Measurements from ENCODE around the gene IGLL5.

IGLL5 gene

GRCh38 chr22:22877523-22878210 lies 9.9 kb upstream of the IGLL5 start:
- no peaks in the 10 kb centered on the region for H3K27me3 ChIP-seq (ENCODE audit: control insufficient read depth, low read length)
- H3K4me1 ChIP-seq (ENCODE audit: control insufficient read depth, low read length) = no peaks in the 10 kb centered on the region
- no peak for TF ChIP-seq CTCF (IDR thresholded peaks at IDR 0.05; ENCODE audit: low read depth, low read length, poor library complexity, severe bottlenecking)
- no peak for TF ChIP-seq EZH2phosphoT487 (IDR thresholded peaks at IDR 0.05; ENCODE audit: borderline replicate concordance, low read length)
- no peaks in the 10 kb centered on the region for H3K9me3 ChIP-seq (ENCODE audit: control insufficient read depth, insufficient read depth, low read length)
- no peak overlapping the region for H3K4me2 ChIP-seq (ENCODE audit: low read length)
- no peaks in the 10 kb centered on the region for H4K20me1 ChIP-seq (ENCODE audit: control insufficient read depth, insufficient read depth, low read depth, low read length)
- H3K27ac ChIP-seq (ENCODE audit: low read depth, low read length) = no peak overlapping the region
- H3F3A ChIP-seq (ENCODE audit: control insufficient read depth, insufficient read depth) = no peaks in the 10 kb centered on the region
- no peaks in the 10 kb centered on the region for H3K9me2 ChIP-seq (replicated peaks; ENCODE audit: control insufficient read depth, low read length)
- H3K4me3 ChIP-seq (ENCODE audit: low read length) = no peak overlapping the region
- H3K79me2 ChIP-seq (ENCODE audit: control insufficient read depth, low read length) = no peaks in the 10 kb centered on the region
- no peaks in the 10 kb centered on the region for H3K36me3 ChIP-seq (ENCODE audit: control insufficient read depth, low read length)

GRCh38 chr22:22878211-22878570 lies 9.4 kb upstream of the IGLL5 start:
- H3K79me2 ChIP-seq (ENCODE audit: control insufficient read depth, low read length) = no peaks in the 10 kb centered on the region
- no peaks in the 10 kb centered on the region for H3K9me3 ChIP-seq (ENCODE audit: control insufficient read depth, insufficient read depth, low read length)
- no peaks in the 10 kb centered on the region for H3K4me1 ChIP-seq (ENCODE audit: control insufficient read depth, low read length)
- TF ChIP-seq EZH2phosphoT487 (IDR thresholded peaks at IDR 0.05; ENCODE audit: borderline replicate concordance, low read length) = no peak
- TF ChIP-seq CTCF (IDR thresholded peaks at IDR 0.05; ENCODE audit: low read depth, low read length, poor library complexity, severe bottlenecking) = no peak
- H3K9me2 ChIP-seq (replicated peaks; ENCODE audit: control insufficient read depth, low read length) = no peaks in the 10 kb centered on the region
- H4K20me1 ChIP-seq (ENCODE audit: control insufficient read depth, insufficient read depth, low read depth, low read length) = no peaks in the 10 kb centered on the region
- no peaks in the 10 kb centered on the region for H3K36me3 ChIP-seq (ENCODE audit: control insufficient read depth, low read length)
- H3K4me2 ChIP-seq (ENCODE audit: low read length) = no peak overlapping the region
- H3F3A ChIP-seq (ENCODE audit: control insufficient read depth, insufficient read depth) = no peaks in the 10 kb centered on the region
- no peak overlapping the region for H3K4me3 ChIP-seq (ENCODE audit: low read length)
- H3K27ac ChIP-seq (ENCODE audit: low read depth, low read length) = no peak overlapping the region
- no peaks in the 10 kb centered on the region for H3K27me3 ChIP-seq (ENCODE audit: control insufficient read depth, low read length)

- no peaks in the 10 kb centered on the region for H3K4me1 ChIP-seq (ENCODE audit: control insufficient read depth, low read length)
Observed at GRCh38 chr22:22878801-22879674, 8.6 kb upstream of the IGLL5 start.

More at GRCh38 chr22:22878801-22879674, 8.6 kb upstream of the IGLL5 start:
- H3F3A ChIP-seq (ENCODE audit: control insufficient read depth, insufficient read depth) = no peaks in the 10 kb centered on the region
- no peaks in the 10 kb centered on the region for H3K27me3 ChIP-seq (ENCODE audit: control insufficient read depth, low read length)
- H3K27ac ChIP-seq (ENCODE audit: low read depth, low read length) = no peak overlapping the region
- H4K20me1 ChIP-seq (ENCODE audit: control insufficient read depth, insufficient read depth, low read depth, low read length) = no peaks in the 10 kb centered on the region
- no peak overlapping the region for H3K4me2 ChIP-seq (ENCODE audit: low read length)
- no peak for TF ChIP-seq EZH2phosphoT487 (IDR thresholded peaks at IDR 0.05; ENCODE audit: borderline replicate concordance, low read length)
- TF ChIP-seq CTCF (IDR thresholded peaks at IDR 0.05; ENCODE audit: low read depth, low read length, poor library complexity, severe bottlenecking) = no peak
- H3K9me2 ChIP-seq (replicated peaks; ENCODE audit: control insufficient read depth, low read length) = no peaks in the 10 kb centered on the region
- no peaks in the 10 kb centered on the region for H3K79me2 ChIP-seq (ENCODE audit: control insufficient read depth, low read length)
- H3K36me3 ChIP-seq (ENCODE audit: control insufficient read depth, low read length) = no peaks in the 10 kb centered on the region
- H3K4me3 ChIP-seq (ENCODE audit: low read length) = no peak overlapping the region
- no peaks in the 10 kb centered on the region for H3K9me3 ChIP-seq (ENCODE audit: control insufficient read depth, insufficient read depth, low read length)

Measured in DOHH2 (cell line).